ENCODE data around the gene TMEM8B. TPM values are rescaled to one million over a fixed set of nuclear protein-coding genes. Genes with fewer than 3 reads are reported as not detected.

Gene TMEM8B
- polyA plus RNA-seq, 1 donor from 2014 or later = 12.7 TPM

- no peak overlapping the region for H3K4me2 ChIP-seq (ENCODE audit: low read length)
- no peaks in the 10 kb centered on the region for H3K36me3 ChIP-seq (ENCODE audit: insufficient read depth, low read length)
- no peak overlapping the region for H2AFZ ChIP-seq (ENCODE audit: low read depth, low read length)
- no peak overlapping the region for H3K9ac ChIP-seq (ENCODE audit: low read length)
- no peaks in the 10 kb centered on the region for H3K27me3 ChIP-seq (ENCODE audit: insufficient read depth, low read depth, low read length)
- H3F3A ChIP-seq (ENCODE audit: insufficient read depth, low read length, poor library complexity, severe bottlenecking) = no peaks in the 10 kb centered on the region
- TF ChIP-seq SMC3 (conservative IDR thresholded peaks at IDR 0.05; ENCODE audit: poor library complexity) (no peak), POLR2AphosphoS5 (IDR thresholded peaks at IDR 0.05) (no peak), CTCF (IDR thresholded peaks at IDR 0.05; ENCODE audit: poor library complexity, severe bottlenecking) (no peak), EZH2 (IDR thresholded peaks at IDR 0.05; ENCODE audit: borderline replicate concordance, insufficient read depth, low read length, poor library complexity, severe bottlenecking) (no peak), TAF1 (IDR thresholded peaks at IDR 0.05; ENCODE audit: low read depth) (no peak), EP300 (conservative IDR thresholded peaks at IDR 0.05; ENCODE audit: poor library complexity, severe bottlenecking) (no peak), MXI1 (conservative IDR thresholded peaks at IDR 0.05; ENCODE audit: poor library complexity, severe bottlenecking) (no peak), RAD21 (conservative IDR thresholded peaks at IDR 0.05) (no peak)
- TF ChIP-seq, protein P1, sequence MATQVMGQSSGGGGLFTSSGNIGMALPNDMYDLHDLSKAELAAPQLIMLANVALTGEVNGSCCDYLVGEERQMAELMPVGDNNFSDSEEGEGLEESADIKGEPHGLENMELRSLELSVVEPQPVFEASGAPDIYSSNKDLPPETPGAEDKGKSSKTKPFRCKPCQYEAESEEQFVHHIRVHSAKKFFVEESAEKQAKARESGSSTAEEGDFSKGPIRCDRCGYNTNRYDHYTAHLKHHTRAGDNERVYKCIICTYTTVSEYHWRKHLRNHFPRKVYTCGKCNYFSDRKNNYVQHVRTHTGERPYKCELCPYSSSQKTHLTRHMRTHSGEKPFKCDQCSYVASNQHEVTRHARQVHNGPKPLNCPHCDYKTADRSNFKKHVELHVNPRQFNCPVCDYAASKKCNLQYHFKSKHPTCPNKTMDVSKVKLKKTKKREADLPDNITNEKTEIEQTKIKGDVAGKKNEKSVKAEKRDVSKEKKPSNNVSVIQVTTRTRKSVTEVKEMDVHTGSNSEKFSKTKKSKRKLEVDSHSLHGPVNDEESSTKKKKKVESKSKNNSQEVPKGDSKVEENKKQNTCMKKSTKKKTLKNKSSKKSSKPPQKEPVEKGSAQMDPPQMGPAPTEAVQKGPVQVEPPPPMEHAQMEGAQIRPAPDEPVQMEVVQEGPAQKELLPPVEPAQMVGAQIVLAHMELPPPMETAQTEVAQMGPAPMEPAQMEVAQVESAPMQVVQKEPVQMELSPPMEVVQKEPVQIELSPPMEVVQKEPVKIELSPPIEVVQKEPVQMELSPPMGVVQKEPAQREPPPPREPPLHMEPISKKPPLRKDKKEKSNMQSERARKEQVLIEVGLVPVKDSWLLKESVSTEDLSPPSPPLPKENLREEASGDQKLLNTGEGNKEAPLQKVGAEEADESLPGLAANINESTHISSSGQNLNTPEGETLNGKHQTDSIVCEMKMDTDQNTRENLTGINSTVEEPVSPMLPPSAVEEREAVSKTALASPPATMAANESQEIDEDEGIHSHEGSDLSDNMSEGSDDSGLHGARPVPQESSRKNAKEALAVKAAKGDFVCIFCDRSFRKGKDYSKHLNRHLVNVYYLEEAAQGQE (IDR thresholded peaks at IDR 0.05; ENCODE audit: borderline replicate concordance) = no peak
- H3K79me2 ChIP-seq (replicated peaks; ENCODE audit: insufficient read depth, low read length) = no peaks in the 10 kb centered on the region
- H3K4me3 ChIP-seq (ENCODE audit: low read length) = no peak overlapping the region
- no peaks in the 10 kb centered on the region for H3K9me2 ChIP-seq (ENCODE audit: insufficient read depth, low read length)
- no peaks in the 10 kb centered on the region for H4K20me1 ChIP-seq (ENCODE audit: insufficient read depth)
- no peak overlapping the region for H3K27ac ChIP-seq (ENCODE audit: low read length)
- H3K9me3 ChIP-seq (ENCODE audit: low read length) = no peaks in the 10 kb centered on the region
Measured at GRCh38 chr9:35905051-35905781, 76.2 kb downstream of the TMEM8B start.

- H4K20me1 ChIP-seq (ENCODE audit: insufficient read depth) = no peaks in the 10 kb centered on the region
- H3K27ac ChIP-seq (ENCODE audit: low read length) = no peak within 1 kb of the TSS
- H3K9ac ChIP-seq (ENCODE audit: low read length) = no peak within 1 kb of the TSS
- no peaks in the 10 kb centered on the region for H3K9me3 ChIP-seq (ENCODE audit: low read length)
- no peaks in the 10 kb centered on the region for H3F3A ChIP-seq (ENCODE audit: insufficient read depth, low read length, poor library complexity, severe bottlenecking)
- no peak for TF ChIP-seq CTCF (IDR thresholded peaks at IDR 0.05; ENCODE audit: poor library complexity, severe bottlenecking)
- no peak for TF ChIP-seq EZH2 (IDR thresholded peaks at IDR 0.05; ENCODE audit: borderline replicate concordance, insufficient read depth, low read length, poor library complexity, severe bottlenecking)
- TF ChIP-seq RAD21 (conservative IDR thresholded peaks at IDR 0.05) = no peak
- no peak for TF ChIP-seq MXI1 (conservative IDR thresholded peaks at IDR 0.05; ENCODE audit: poor library complexity, severe bottlenecking)
- TF ChIP-seq, protein P1 (IDR thresholded peaks at IDR 0.05; ENCODE audit: borderline replicate concordance) = no peak
- TF ChIP-seq TAF1 (IDR thresholded peaks at IDR 0.05; ENCODE audit: low read depth) = no peak
- no peak for TF ChIP-seq EP300 (conservative IDR thresholded peaks at IDR 0.05; ENCODE audit: poor library complexity, severe bottlenecking)
- TF ChIP-seq POLR2AphosphoS5 (IDR thresholded peaks at IDR 0.05) = no peak
- no peak for TF ChIP-seq SMC3 (conservative IDR thresholded peaks at IDR 0.05; ENCODE audit: poor library complexity)
- H3K36me3 ChIP-seq (ENCODE audit: insufficient read depth, low read length) = no peaks in the 10 kb centered on the region
- no peaks in the 10 kb centered on the region for H3K9me2 ChIP-seq (ENCODE audit: insufficient read depth, low read length)
- no peaks in the 10 kb centered on the region for H3K27me3 ChIP-seq (ENCODE audit: insufficient read depth, low read depth, low read length)
- no peak within 1 kb of the TSS for H2AFZ ChIP-seq (ENCODE audit: low read depth, low read length)
- H3K79me2 ChIP-seq (replicated peaks; ENCODE audit: insufficient read depth, low read length) = no peaks in the 10 kb centered on the region
- no peak within 1 kb of the TSS for H3K4me3 ChIP-seq (ENCODE audit: low read length)
- H3K4me2 ChIP-seq (ENCODE audit: low read length) = no peak within 1 kb of the TSS
Measured at GRCh38 chr9:35905912-35906679, 77.1 kb downstream of the TMEM8B start, which contains the start of gene HRCT1. TSS of gene HRCT1 (plus strand) at chr9:35906202. CDS start at chr9:35906288, 86 bp downstream.
